GM19397 (cell line): ENCODE results near the gene TRIM44.

Experiments
- ATAC-seq: cut with Tn5 transposase; IDR thresholded peaks from one replicate; pipeline ENCODE4 v1.9.1; 2021; ENCODE audit warnings: mild to moderate bottlenecking, moderate library complexity; ENCODE audit not compliant: unreplicated experiment

Gene TRIM44

GRCh38 chr11:35662649-35663407 is at the start of gene TRIM44:
TRIM44 (plus strand) TSS chr11:35662775; CDS start chr11:35663112, 337 bp downstream.
- peak; percentile 91 for ATAC-seq

- ATAC-seq: no peak
Observed at GRCh38 chr11:35614939-35615569, 47.5 kb upstream of the TRIM44 start.

- ATAC-seq: no peak
Observed at GRCh38 chr11:35615921-35616900, 46.4 kb upstream of the TRIM44 start.

- ATAC-seq: no peak
Observed at GRCh38 chr11:35617316-35617686, 45.3 kb upstream of the TRIM44 start.

GRCh38 chr11:35617687-35618496 is 44.7 kb upstream of the TRIM44 start, which contains the start of gene FJX1:
FJX1 (plus strand) TSS chr11:35618460; CDS start chr11:35618637, 177 bp downstream.
- ATAC-seq: peak; percentile 46

GRCh38 chr11:35618497-35619115 is 44.0 kb upstream of the TRIM44 start:
- ATAC-seq: peak; percentile 46

- peak; percentile 34 for ATAC-seq
Observed at GRCh38 chr11:35619116-35619854, 43.3 kb upstream of the TRIM44 start.

GRCh38 chr11:35619855-35620640 is 42.5 kb upstream of the TRIM44 start:
- no peak for ATAC-seq

- no peak for ATAC-seq
Observed at GRCh38 chr11:35620795-35621194, 41.8 kb upstream of the TRIM44 start.

- no peak for ATAC-seq
Observed at GRCh38 chr11:35621620-35622019, 41.0 kb upstream of the TRIM44 start.

- no peak for ATAC-seq
Observed at GRCh38 chr11:35622070-35622469, 40.5 kb upstream of the TRIM44 start.

GRCh38 chr11:35623621-35624168 is 38.9 kb upstream of the TRIM44 start:
- ATAC-seq: no peak

- ATAC-seq: no peak
Observed at GRCh38 chr11:35624316-35624715, 38.3 kb upstream of the TRIM44 start.

GRCh38 chr11:35624781-35625180 is 37.8 kb upstream of the TRIM44 start:
- no peak for ATAC-seq

GRCh38 chr11:35626501-35626900 is 36.1 kb upstream of the TRIM44 start:
- ATAC-seq: no peak

- no peak for ATAC-seq
Observed at GRCh38 chr11:35629511-35629910, 33.1 kb upstream of the TRIM44 start.

GRCh38 chr11:35629914-35630313 is 32.7 kb upstream of the TRIM44 start:
- no peak for ATAC-seq

GRCh38 chr11:35631891-35632290 is 30.7 kb upstream of the TRIM44 start:
- no peak for ATAC-seq
